A204.1 (cell line): ENCODE data around the gene AKAP9.
"Not testable (repeated sequence)": the region's sequence is repeated elsewhere in the genome, so short reads cannot be mapped to it uniquely, and the experiment has no call there.

Experiments used
- FAIRE-seq: peaks from 2 replicates; lab custom pipeline; 2012; peaks lifted over from hg19 to GRCh38; lab: Jason Lieb, UNC

The AKAP9 gene

DNA sequence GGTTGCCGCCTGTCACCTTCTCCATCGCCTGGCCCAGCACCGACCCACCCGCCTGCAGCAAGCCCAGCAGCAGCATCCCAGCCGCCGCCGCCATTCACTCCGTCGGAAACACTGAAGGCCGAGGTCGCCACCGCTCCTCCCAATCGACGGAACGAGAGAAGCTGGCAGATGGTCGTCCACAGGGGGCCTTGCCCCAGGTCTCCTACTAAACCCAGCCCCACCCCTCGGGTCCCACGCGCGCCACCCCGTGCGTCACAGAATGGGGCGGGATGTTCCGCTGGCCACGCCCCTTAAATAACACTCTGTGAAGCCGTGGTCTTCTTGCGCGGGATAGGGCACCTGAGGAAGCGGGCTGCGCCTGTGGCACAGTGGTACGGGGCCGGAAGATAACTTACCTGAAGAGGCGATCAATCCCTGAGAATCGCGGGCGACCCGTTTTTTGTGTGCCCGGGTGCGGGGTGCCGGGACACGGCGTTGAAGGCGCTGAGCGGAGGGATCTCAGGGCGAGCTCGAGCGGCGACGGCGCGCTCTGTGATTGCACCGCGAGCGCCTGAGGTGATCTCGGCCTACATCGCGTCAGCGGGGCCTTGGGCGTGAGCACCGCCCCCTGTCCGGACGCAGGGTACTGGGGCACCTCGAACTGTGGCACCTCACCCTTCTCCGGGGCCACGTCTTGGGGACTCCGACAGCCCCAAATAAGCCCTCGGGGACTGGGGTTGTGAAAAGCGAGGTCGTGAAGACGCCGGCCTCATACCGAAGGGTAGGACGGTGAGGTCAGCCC is 193.8 kb downstream of the AKAP9 start, which contains the start of gene CYP51A1:
Gene CYP51A1, minus strand, starts transcription at position 207 of the 781 bp plus-strand sequence. Its CDS starts 113 bp downstream, at position 94.
- FAIRE-seq = no peak

DNA sequence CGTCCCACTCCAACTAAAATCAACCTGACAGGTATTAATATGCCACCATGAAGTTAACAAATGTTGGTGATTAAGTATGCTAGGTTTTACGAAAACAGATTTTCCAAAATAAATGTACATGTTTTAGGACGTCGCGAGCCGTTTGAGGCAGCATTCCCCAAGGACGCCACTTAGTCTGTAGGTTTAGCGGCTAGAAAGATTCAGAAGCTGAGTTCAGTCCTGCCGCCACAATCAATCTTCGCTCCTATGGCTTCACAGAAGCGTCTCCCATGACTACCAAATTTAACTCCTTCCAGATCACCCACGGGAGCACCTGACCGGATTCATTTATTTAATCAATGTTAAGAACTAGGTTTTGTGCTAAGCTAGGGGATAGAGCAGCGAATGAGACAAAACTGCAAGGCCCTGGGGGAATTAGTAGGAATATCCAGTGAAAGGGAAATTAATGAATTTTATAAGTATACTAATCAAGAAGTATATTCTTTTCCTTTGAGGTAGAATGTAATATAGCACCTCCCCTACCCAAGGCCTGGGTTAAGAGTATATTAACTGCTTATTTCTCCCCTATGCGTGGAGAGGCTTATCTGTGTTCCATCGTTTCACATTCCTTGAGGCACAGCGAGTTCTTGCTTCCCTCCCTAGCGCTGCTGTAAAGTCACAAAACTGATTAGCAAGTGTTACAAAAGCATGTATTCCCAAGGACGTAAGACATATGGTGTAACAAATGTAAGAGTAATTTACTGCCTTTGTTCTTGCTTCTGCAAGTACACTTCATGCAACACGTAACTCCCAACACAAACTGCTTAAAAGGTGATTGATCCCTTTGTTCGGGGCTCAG is 194.6 kb downstream of the AKAP9 start:
- no peak for FAIRE-seq

DNA sequence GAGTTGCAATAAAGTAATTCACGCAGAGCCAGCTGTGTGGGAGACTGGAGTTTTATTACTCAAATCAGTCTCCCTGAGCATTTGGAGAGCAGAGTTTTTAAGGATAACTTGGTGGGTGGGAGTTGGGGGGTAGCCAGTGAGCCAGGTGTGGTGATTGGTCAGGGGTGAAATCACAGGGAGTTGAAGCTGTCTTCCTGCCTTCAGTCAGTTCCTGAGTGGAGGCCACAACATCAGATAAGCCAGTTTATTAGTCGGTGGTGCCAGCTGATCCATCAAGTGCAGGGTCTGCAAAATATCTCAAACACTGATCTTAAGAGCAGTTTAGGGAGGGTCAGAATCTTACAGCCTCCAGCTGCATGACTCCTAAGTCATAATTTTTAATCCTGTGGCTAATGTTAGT is 196.9 kb downstream of the AKAP9 start:
- FAIRE-seq = no peak

DNA sequence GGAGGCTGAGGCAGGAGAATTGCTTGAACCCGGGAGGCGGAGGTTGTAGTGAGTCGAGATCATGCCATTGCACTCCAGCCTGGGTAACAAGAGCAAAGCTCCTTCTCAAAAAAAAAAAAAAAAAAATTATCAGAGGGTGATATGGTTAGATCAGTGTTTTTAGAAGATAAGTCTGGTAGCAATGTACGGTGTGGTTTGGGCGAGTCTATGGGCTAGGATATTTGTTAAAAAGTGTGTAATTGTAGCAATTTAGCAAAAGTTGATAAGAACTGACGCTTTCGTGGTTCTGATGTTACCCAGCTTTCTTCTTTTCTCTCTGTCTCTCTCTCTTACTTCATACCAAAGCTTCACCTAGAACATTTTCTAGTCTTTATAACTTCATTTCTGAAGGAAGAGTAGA is 200.5 kb downstream of the AKAP9 start:
- no peak for FAIRE-seq

DNA sequence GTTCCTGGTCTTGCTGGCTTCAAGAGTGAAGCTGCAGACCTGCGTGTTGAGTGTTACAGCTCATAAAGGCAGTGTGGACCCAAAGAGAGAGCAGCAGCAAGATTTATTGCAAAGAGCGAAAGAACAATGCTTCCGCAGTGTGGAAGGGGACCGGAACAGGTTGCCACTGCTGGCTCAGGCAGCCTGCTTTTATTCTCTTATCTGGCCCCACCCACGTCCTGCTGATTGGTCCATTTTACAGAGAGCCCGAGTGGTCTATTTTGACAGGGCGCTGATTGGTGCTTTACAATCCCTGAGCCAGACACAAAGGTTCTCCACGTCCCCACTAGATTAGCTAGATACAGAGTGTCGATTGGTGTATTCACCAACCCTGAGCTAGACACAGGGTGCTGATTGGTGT is 202.1 kb downstream of the AKAP9 start:
- FAIRE-seq = not testable (repeated sequence)

DNA sequence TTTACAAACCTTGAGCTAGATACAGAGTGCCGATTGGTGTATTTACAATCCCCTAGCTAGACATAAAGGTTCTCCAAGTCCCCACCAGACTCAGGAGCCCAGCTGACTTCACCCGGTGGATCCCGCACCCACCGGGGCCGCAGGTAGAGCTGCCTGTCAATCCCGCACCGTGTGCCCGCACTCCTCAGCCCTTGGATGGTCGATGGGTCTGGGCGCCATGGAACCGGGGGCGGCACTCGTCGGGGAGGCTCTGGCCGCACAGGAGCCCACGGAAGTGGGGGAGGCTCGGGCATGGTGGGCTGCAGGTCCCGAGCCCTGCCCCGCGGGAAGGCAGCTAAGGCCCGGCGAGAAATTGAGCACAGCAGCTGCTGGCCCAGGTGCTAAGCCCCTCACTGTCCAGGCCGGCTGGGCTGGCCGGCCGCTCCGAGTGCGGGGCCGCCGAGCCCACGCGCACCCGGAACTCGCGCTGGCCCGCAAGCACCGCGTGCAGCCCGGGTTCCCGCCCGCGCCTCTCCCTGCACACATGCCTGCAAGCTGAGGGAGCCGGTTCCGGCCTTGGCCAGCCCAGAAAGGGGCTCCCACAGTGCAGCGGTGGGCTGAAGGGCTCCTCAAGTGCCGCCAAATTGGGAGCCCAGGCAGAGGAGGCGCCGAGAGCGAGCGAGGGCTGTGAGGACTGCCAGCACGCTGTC is 202.7 kb downstream of the AKAP9 start:
- FAIRE-seq = not testable (repeated sequence)

DNA sequence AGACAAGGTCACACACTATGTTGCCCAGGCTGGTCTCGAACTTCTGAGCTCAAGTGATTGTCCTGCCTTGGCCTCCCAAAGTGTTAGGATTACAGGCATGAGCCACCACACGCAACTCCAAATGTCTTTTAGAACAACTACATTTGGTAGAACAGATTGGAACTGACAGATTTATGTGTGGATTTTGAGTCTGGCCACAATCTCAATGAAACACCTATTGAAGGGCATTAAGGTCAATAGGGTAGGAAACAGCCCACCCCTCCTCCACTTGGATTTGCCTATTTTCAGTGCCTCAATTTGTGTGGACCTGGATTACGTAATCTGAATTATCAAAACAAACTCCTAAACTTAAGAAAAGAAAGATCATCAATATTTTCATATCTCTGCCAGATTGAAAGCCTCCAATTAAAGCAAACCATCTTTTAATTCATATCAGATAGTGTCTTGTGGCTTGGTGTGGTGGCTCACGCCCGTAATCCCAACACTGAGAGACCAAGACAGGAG is 209.1 kb downstream of the AKAP9 start:
- FAIRE-seq = no peak

DNA sequence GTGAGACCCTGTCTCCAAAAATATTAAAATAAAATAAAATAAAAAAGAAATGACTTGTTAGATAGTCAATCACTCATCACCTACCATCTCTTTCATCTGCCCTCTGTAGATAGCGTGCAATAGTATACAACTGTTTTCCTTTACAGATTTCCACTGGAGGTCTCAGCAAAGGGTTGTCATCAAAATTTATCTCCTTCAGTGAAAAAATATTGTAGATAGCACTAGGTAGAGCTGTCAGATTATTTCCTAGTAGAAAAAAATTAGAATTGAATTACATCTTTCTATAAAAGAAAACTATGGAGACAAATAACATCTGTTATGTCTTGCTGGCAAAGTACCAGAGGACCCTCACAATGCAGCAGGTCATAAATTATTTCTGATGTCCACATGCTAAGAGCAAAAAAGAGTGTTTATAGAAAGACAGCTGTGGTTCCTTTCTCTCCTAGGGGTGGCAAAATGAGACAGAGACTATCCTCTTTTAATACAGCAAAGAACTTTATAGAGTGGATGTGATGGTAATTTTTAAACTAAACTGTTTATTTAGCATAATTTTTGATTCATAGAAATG is 209.9 kb downstream of the AKAP9 start:
- FAIRE-seq = no peak

DNA sequence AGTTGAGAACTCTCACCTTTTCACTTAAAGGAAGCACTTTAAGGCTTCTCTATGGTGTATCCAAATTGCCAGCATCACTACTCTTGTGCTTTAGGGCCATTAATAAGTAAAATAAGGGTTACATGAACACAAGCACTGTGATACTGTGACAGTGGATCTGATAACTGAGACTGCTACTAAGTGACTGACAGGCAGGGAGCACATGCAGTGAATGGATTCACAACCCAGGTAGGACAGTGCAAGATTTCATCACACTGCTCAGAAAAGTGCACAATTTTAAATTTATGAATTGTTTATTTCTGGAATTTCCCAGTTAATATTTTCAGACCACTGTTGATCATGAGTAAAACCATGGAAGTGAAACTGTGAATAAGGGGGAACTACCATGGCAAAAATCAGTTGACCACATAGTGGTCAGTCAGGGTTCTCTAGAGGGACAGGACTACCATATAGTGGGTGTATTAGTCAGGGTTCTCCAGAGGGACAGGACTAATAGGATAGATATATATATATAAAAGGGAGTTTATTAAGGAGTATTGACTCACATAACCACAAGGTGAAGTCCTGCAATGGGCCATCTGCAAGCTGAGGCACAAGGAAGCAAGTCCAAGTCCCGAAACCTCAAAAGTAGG is 214.6 kb downstream of the AKAP9 start:
- FAIRE-seq = no peak

DNA sequence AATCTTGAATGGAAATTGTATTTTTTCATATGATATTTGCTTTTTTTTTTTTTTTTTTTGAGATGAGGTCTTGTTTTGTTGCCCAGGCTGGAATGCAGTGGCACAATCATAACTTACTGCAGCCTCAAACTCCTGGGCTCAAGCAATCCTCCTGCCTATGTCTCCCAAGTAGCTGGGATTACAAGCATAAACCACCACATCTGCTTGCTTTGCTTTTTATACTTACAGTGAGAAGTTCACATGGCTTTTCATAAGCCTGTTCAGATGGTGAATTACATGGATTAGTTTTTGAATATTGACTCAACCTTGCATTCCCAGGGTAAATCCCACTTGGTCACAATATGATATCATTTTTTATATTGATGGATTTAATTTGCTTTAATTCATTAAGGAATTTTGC is 216.3 kb downstream of the AKAP9 start:
- FAIRE-seq = no peak

DNA sequence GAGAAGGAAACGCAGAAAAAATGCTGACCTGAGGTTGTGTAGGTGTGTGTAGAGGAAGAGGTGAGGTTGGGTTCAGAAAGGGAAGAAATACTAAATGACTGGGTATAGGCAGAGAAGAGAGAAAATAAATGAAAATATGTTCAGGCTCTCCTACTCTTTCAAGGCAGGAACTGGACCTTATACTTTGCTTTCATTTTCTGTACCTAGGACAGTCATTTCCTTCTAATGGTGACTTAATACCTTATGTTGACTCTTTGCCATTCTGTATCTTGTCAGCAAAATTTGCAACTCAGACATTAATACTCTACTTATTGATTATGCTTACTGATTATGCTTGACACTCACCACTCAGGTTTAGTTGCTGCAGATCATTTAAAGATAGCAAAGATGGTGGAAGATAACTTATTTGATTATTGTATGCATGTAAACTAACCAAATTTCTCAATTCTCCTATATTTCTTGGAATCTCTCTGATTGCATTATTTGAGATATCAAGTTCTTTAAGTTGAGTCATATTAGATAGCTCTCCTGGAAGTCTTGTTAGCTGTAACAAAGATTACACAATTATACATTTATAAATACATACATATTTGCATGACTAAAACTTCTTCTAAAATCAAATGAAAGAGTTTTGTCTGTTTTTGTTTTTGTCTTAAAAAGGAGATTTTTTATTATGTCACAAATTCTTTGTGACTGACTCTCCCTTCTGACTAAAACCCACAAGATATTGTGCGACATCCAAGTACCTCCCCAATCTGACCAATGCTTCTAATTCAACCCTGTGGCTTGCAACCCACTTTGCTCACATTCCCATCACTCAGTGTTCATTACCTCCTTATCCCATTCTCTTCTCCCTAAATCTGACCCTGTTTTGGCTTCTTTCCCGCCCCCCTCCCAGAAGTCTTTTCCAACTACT is 218.3 kb downstream of the AKAP9 start:
- peak; percentile 14 for FAIRE-seq
